BE2C (cell line): Measurements from ENCODE around the gene TMEM185B. TPM values are rescaled to one million over a fixed set of nuclear protein-coding genes. Genes with fewer than 3 reads are reported as not detected.
A peak's percentile ranks its signal among the peaks of the same experiment; 100 is the strongest.

ENCODE experiments used
- DNase-seq: peaks from one replicate; pipeline ENCODE4 v3.0.0-alpha.2; 2020
- H3K27me3 ChIP-seq: fragments of 250-450 bp; sonication (Bioruptor Pico); 2 replicates; pipeline ENCODE4 v1.5.1; 2020; ENCODE audit warnings: mild to moderate bottlenecking
- H3K36me3 ChIP-seq: fragments of 250-450 bp; sonication (Bioruptor Pico); 2 replicates; pipeline ENCODE4 v1.5.1; 2020; ENCODE audit warnings: mild to moderate bottlenecking
- H3K4me1 ChIP-seq: fragments of 250-450 bp; sonication (Bioruptor Pico); 2 replicates; pipeline ENCODE4 v1.5.1; 2020
- H3K4me3 ChIP-seq: 2 replicates; pipeline ENCODE4 v1.5.1; 2011; ENCODE audit warnings: low read depth, low read length
- H3K9me3 ChIP-seq: fragments of 250-450 bp; sonication (Bioruptor Pico); 2 replicates; pipeline ENCODE4 v1.5.1; 2020
- polyA plus RNA-seq: library from polyadenylated mRNA; unstranded; fragments of >200 nt; gene quantifications from one replicate; pipeline ENCODE4 v1.2.1, GENCODE V29; 2012; ENCODE audit warnings: low read depth, missing spikeins; ENCODE audit not compliant: insufficient read length, insufficient read depth
- TF ChIP-seq, protein P1 (sequence below): IDR thresholded peaks from 2 replicates; pipeline ENCODE4 v1.5.1; 2012; ENCODE audit warnings: mild to moderate bottlenecking, low read depth, low read length

TMEM185B gene
- polyA plus RNA-seq: 19.6 TPM

DNA sequence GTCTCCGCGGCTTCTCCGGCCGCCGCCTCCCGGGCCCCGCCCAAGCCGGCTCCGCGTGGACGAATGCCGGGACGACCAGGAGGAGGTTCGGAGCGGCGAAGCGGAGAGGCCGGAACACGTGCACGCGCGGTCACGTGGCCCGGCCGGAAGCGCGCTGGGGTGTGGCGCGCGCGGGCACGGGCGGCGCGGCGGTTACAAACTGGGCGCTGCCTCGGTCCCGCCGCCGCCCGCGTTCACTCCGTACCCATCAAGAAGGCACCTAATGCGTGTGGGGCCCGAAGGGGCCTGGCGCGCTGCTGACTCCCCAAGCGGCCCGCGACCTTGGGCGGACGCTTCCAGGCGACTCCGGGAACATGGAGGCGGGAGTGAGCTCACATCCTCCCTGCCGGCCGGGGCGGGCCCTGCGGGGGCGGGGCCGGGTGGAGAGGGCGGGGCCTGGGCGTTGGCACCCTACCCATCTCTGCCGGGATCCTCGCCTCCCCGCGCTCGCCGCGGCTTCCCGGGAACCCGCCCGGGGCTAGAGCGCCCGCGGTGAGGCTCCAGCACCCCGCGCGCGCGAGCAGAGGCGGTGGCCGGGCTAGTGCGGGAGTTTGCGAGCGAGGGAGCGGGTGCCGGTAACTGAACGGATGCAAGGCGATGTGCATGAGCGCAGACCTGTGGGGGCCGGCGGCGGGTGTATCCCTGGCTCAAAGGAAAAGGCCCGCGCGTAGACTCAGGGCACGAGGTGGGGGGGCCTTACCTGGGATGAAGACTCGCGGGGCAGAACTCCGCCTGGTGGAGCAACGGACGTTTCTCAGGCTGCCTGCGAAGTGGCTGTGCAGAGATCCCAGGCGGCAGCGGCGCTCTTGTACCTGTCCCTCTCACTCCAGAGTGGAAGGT is at the start of gene TMEM185B:
Gene TMEM185B, minus strand, starts transcription at position 367 of the 879 bp plus-strand sequence. CDS start 424 bp downstream, outside the sequence.
- peaks cover 5% of the 10 kb centered on the region for H3K4me1 ChIP-seq
- peak; percentile 82 for DNase-seq

DNA sequence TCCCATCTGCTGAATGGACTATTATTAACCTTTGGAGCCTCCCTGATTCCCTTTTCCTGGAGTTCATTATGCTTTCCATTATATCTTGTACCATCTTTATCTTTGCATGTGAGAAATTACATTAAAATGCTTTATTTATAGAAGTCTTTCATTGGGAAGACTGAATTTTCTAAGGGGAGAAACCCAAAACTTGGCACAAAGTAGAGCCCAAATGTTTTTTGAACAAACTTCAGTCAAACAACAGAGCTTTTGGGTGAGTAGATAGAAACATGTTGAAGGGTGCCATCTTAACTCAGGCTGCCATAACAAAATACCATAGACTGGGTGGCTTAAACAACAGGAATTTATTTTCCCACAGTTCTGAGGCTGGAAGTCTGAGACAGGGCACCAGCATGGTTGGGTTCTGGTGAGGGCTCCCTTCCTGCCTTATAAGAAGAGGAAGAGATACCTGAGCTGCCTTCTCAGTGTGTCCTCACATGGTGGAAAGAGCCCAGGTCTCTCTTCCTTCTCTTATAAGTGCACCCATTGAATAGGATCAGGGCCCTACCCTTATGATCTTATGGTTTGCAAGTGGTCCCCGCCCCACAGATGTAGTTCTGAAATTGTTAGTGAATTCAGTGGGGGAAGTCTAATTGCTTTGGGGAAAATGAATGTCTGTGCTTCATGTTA is 48.6 kb upstream of the TMEM185B start:
- no peaks in the 10 kb centered on the region for H3K36me3 ChIP-seq

More for the DNA sequence above, at the start of gene TMEM185B:
- Histone ChIP-seq H3K4me3 (peak within 1 kb of the TSS; percentile 52), H3K27me3 (no peaks in the 10 kb centered on the region), H3K36me3 (peaks cover 4% of the 10 kb centered on the region), H3K9me3 (peaks cover 6% of the 10 kb centered on the region; the same call in 1 of the 2 replicates)
- TF ChIP-seq, protein P1, sequence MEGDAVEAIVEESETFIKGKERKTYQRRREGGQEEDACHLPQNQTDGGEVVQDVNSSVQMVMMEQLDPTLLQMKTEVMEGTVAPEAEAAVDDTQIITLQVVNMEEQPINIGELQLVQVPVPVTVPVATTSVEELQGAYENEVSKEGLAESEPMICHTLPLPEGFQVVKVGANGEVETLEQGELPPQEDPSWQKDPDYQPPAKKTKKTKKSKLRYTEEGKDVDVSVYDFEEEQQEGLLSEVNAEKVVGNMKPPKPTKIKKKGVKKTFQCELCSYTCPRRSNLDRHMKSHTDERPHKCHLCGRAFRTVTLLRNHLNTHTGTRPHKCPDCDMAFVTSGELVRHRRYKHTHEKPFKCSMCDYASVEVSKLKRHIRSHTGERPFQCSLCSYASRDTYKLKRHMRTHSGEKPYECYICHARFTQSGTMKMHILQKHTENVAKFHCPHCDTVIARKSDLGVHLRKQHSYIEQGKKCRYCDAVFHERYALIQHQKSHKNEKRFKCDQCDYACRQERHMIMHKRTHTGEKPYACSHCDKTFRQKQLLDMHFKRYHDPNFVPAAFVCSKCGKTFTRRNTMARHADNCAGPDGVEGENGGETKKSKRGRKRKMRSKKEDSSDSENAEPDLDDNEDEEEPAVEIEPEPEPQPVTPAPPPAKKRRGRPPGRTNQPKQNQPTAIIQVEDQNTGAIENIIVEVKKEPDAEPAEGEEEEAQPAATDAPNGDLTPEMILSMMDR: no peak

DNA sequence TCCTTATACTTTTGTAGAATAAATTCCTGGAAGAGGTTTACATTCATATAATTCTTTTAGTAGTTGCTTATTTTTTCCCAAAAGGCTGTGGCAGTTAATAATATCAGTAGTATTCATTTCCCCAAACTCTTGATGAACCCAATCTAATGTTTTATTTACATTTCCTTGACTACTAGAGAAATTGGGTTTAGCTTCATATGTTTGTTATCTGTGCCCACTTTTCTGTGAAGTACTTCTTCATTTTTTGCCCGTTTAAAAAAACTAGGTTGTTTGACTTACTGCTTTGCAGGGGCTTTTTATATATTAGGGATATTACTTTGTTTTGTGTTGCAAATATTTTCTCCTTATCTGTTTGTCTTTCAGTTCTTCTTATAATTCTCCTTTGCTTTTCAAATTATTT is 46.6 kb upstream of the TMEM185B start:
- no peaks in the 10 kb centered on the region for H3K36me3 ChIP-seq
- no peaks in the 10 kb centered on the region for H3K4me1 ChIP-seq
- no peaks in the 10 kb centered on the region for H3K27me3 ChIP-seq
- TF ChIP-seq, protein P1: no peak
- H3K4me3 ChIP-seq: no peak overlapping the region
- H3K9me3 ChIP-seq: no peaks in the 10 kb centered on the region
- DNase-seq: no peak

More for the DNA sequence above, 48.6 kb upstream of the TMEM185B start:
- H3K4me1 ChIP-seq: no peaks in the 10 kb centered on the region
- TF ChIP-seq, protein P1: no peak
- no peaks in the 10 kb centered on the region for H3K27me3 ChIP-seq
- H3K4me3 ChIP-seq: no peak overlapping the region
- H3K9me3 ChIP-seq: no peaks in the 10 kb centered on the region
- DNase-seq: no peak

DNA sequence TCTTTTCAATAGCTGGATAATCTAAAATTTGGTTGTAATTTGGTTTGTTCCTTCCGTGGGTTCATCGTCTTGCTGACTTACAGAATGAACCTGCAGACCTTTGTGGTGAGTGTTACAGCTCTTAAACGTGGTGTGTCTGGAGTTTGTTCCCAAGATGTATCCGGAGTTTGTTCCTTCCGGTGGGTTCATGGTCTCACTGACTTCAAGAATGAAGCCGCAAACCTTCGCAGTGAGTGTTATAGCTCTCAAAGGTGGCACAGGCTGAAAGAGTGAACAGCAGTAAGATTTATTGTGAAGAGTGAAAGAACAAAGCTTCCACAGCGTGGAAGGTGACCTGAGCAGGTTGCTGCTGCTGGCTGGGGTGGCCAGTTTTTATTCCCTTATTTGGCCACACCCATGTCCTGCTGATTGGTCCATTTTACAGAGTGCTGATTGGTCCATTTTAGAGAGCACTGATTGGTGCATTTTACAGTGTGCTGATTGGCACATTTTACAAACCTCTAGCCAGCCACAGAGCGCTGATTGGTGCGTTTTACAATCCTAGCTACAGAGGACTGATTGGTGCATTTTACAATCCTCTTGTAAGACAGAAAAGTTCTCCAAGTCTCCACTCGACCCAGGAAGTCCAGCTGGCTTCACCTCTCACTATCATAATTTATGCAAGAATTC is 46.0 kb upstream of the TMEM185B start:
- TF ChIP-seq, protein P1: no peak
- Histone ChIP-seq H3K36me3 (no peaks in the 10 kb centered on the region), H3K9me3 (no peaks in the 10 kb centered on the region), H3K4me1 (no peaks in the 10 kb centered on the region), H3K4me3 (no peak overlapping the region), H3K27me3 (no peaks in the 10 kb centered on the region)
- DNase-seq: no peak

DNA sequence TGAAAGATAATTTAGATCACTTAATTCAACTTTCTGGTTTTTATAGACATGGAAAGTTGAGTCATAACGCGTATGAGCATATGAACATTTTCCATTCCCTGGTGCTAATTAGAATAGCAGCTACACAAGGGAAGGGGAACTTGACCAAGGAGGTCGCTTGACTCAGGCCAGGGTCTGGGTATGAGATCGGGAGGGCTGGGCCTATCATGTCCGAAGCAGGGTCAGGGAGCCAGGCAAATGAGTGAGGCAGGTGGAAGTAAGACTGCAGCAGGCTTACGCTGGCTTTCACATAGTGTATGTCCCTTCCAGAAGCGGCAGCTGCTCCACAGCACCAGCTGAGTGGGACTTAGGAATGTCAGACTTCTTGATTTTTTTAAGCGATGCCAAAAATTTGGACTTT is 44.1 kb upstream of the TMEM185B start:
- no peak overlapping the region for H3K4me3 ChIP-seq
- no peak for DNase-seq
- H3K4me1 ChIP-seq: no peaks in the 10 kb centered on the region
- TF ChIP-seq, protein P1: no peak
- H3K36me3 ChIP-seq: no peaks in the 10 kb centered on the region
- H3K9me3 ChIP-seq: no peaks in the 10 kb centered on the region
- no peaks in the 10 kb centered on the region for H3K27me3 ChIP-seq
